GM18519 (cell line): ENCODE data around the gene FAM53A.

Experiments used
- ATAC-seq: cut with Tn5 transposase; IDR thresholded peaks from one replicate; pipeline ENCODE4 v1.9.1; 2021; ENCODE audit warnings: mild to moderate bottlenecking, moderate library complexity; ENCODE audit not compliant: unreplicated experiment, low FRiP score

Gene FAM53A

DNA sequence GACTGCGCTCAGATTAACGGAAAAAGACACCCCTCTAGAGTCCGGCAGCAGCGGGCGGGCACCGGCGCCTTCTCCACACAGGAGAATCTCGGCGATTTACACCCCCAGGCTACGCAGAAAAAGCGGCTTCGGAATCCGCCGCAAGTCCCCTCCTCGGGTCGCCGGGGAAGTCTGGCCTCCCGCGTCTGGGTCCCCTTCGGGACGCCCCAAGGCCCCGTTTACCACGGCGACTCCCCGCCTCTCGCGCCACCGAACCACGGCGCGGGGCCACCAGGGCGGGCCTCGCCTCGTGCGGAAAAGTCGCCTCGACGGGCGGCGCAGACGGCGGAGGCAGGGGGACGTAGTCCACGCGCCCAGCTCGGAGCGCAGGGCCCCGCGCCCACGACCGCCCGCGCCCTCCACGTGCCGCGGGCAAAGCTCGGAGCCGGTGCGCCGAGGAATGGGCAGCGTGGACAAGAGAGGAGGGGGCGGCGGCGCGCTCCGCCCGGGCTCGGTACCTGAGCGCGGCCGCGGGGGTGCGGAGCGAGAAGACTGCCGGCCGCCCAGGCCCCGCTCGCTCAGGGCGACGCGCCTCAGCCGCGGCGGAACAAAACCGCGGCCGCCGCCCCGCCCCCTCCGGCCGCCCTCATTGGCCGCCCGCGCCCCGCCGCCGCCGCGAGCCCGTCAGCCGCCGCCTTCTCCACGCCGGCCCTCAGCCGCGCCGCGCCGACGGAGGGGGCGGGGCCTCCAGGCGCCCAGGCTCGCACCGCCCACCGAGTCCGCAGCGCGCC lies at the start of gene FAM53A:
Gene FAM53A, minus strand, starts transcription at position 578 of the 770 bp plus-strand sequence. CDS start 15,572 bp downstream, outside the sequence.
- ATAC-seq = peak; percentile 67

GRCh38 chr4:1732911-1733310 lies 48.8 kb upstream of the FAM53A start:
- ATAC-seq = no peak

- ATAC-seq = no peak
Measured at GRCh38 chr4:1731180-1731579, 47.1 kb upstream of the FAM53A start.

DNA sequence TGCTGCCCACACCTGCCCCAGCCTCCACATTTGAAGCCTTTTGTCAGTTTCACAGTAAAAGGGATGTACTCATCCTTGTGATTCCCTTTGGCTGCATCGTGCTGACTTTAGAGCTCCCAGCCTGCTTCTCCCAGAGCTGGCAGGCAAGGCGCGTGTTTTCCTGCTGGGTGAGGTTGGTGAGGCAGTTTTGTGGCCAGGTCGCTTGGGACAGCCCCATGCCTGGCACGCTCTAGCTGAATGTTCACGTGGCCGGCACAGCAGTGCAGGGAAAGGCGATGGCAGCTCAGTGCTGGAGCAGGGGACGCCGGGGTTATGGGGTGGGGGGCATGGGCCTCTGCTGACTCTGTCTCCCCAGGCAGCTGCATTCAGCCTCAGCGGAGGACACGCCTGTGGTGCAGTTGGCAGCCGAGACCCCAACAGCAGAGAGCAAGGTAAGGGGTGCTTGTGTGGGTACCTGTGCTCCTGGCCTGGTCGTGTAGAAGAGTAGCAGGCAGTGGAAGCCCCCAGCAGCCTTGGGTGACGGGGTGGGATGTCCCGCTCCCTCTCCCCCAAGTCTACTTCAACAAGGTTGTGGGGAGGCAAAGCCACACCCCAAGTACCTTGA lies 46.5 kb upstream of the FAM53A start:
- no peak for ATAC-seq

DNA sequence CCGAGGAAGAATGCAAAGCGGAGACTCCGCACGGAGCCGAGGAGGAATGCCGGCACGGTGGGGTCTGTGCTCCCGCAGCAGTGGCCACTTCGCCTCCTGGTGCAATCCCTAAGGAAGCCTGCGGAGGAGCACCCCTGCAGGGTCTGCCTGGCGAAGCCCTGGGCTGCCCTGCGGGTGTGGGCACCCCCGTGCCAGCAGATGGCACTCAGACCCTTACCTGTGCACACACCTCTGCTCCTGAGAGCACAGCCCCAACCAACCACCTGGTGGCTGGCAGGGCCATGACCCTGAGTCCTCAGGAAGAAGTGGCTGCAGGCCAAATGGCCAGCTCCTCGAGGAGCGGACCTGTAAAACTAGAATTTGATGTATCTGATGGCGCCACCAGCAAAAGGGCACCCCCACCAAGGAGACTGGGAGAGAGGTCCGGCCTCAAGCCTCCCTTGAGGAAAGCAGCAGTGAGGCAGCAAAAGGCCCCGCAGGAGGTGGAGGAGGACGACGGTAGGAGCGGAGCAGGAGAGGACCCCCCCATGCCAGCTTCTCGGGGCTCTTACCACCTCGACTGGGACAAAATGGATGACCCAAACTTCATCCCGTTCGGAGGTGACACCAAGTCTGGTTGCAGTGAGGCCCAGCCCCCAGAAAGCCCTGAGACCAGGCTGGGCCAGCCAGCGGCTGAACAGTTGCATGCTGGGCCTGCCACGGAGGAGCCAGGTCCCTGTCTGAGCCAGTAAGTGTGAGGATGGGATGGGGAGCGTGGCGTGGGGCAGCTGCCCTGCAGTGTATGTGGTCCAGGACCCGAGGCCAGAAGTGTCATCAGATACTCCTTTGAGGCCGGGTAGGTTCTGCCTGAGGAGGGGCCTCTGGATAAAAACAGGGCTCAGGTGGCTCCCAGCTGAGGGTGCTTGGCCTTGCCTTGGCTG lies 44.2 kb upstream of the FAM53A start:
- ATAC-seq = no peak

- ATAC-seq = no peak
Measured at GRCh38 chr4:1727117-1728031, 43.3 kb upstream of the FAM53A start.

DNA sequence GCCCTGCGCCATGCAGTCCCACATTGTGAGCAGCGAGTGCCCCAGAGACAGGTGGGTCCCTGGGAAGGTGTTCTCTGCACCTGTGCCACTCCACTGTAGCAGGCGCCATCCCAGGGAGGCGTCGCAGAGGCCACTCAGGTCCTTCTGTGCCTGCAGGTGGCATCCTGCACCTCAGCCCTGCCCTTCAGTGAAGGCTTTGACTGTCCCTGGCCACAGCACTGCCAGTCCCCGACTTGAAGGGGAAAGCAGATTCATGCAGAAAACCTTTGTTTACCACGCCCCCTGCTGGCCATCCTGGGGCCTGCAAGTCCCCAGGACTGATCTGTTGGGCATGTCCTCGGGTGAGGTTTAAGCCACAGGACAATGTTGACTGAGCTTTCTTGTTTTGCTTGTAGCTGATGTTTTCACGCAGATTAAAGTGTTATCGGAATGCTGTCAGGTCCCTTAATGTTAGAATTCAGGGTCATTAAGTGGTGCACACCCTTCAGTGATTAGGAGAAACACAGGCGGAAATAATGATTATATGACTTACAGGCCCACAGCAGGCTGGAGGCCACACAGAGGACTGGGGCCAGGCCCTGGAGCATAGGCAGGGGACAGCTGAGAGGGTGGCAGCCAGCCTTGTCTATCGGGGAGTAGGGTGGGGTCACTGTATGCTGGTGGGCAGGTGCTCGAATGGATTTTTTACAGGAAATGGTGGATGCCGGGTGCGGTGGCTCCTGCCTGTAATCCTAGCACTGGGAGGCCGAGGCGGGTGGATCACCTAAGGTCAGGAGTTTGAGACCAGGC lies 42.2 kb upstream of the FAM53A start:
- no peak for ATAC-seq

DNA sequence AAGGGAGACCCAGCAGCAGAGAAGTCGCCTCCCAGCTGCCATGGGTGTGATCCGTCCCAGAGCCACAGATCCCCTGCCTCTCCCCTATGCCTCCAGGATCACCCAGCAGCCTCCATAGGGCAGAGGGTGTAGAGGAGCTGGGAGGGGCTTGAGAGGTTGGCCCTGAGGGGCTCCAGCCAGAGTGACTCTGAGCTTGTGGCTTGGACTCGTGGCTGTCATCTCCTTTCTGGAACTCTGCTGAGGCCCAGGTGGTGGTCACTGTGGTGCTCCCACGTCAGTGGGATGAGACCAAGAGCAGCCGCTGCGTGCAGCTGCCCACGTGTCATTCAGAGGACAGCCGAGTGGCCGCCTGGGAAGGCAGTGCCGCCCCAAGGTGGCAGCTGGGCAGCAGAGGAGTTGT lies 41.4 kb upstream of the FAM53A start:
- no peak for ATAC-seq

DNA sequence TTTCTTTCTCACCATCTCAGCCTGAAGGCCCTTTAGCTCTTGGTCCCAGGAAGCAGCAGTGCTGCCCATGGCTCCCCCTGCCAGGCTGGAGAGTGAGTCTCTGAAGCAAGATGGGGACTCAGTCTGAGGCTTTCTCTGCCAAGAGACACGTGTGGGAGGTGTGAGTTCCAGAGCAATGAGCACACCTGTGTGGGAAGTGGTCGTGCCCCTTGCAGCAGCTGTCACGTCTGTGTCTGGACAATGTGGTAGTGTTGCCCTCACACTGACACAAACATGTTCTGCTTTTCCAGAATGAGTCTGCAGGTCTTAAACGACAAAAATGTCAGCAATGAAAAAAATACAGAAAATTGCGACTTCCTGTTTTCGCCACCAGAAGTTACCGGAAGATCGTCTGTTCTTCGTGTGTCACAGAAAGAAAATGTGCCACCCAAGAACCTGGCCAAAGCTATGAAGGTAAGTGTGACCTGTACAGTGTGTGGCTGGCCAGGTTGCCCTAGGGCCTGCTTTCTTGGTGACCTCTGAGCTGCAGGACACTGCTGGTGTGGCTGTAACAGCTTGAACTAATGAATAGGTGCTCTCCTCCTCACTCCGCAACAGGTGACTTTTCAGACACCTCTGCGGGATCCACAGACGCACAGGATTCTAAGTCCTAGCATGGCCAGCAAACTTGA lies 39.2 kb upstream of the FAM53A start:
- no peak for ATAC-seq

- no peak for ATAC-seq
Measured at GRCh38 chr4:1722551-1723118, 38.5 kb upstream of the FAM53A start.

- ATAC-seq = no peak
Measured at GRCh38 chr4:1721666-1722550, 37.8 kb upstream of the FAM53A start.

- ATAC-seq = peak; percentile 42
Measured at GRCh38 chr4:1721003-1721665, 37.0 kb upstream of the FAM53A start, which contains the start of the genes TACC3 and TMEM129. Gene TACC3 (plus strand): TSS chr4:1721521. CDS start chr4:1723422, 1,901 bp downstream. Gene TMEM129 (minus strand): TSS chr4:1721323. CDS start chr4:1720837, 486 bp downstream.

- peak; percentile 2 for ATAC-seq
Measured at GRCh38 chr4:1720163-1720983, 36.3 kb upstream of the FAM53A start.

- ATAC-seq = no peak
Measured at GRCh38 chr4:1718095-1718850, 34.2 kb upstream of the FAM53A start.
